Mesenchymal stem cell (in vitro differentiated cells and primary cell): ENCODE results near the gene FTO.

Source experiments
- DNase-seq: peaks from one replicate; pipeline ENCODE4 v3.0.0-alpha.2; 2013
- H2AFZ ChIP-seq: one replicate; pipeline ENCODE4 v1.6.1; 2013; ENCODE audit warnings: low read depth, mild to moderate bottlenecking, control low read depth, inconsistent platforms, low read length, moderate library complexity
- H2AK5ac ChIP-seq: 2 replicates; pipeline ENCODE4 v1.6.1; 2013; ENCODE audit warnings: low read length, moderate library complexity, mild to moderate bottlenecking, inconsistent platforms; ENCODE audit not compliant: severe bottlenecking
- H2BK120ac ChIP-seq: one replicate; pipeline ENCODE4 v1.6.1; 2013; ENCODE audit warnings: low read depth, mild to moderate bottlenecking, inconsistent platforms, low read length, moderate library complexity
- H2BK12ac ChIP-seq, 2 experiments: one replicate each; pipeline ENCODE4 v1.6.1; 2013; ENCODE audit warnings: inconsistent platforms in 2 of 2, low read length in 2 of 2, mild to moderate bottlenecking in 2 of 2, moderate library complexity in 2 of 2, control low read depth in 1 of 2
- H2BK15ac ChIP-seq: one replicate; pipeline ENCODE4 v1.6.1; 2013; ENCODE audit warnings: mild to moderate bottlenecking, low read depth, inconsistent platforms; ENCODE audit not compliant: poor library complexity, severe bottlenecking
- H2BK5ac ChIP-seq: 2 replicates; pipeline ENCODE4 v1.6.1; 2013; ENCODE audit warnings: low read depth, mild to moderate bottlenecking, low read length, control low read depth, inconsistent platforms; ENCODE audit not compliant: poor library complexity, severe bottlenecking
- H3K14ac ChIP-seq, 2 experiments: one replicate each; pipeline ENCODE4 v1.6.1; 2013; ENCODE audit warnings: inconsistent platforms in 2 of 2, low read length in 2 of 2, control low read depth in 1 of 2, mild to moderate bottlenecking in 1 of 2, moderate library complexity in 1 of 2
- H3K18ac ChIP-seq, 2 experiments: one replicate each; pipeline ENCODE4 v1.6.1; 2013; ENCODE audit warnings: inconsistent platforms in 2 of 2, low read length in 2 of 2, control low read depth in 1 of 2, low read depth in 1 of 2, mild to moderate bottlenecking in 1 of 2
- H3K23ac ChIP-seq, 2 experiments: one replicate each; pipeline ENCODE4 v1.6.1; 2013; ENCODE audit warnings: inconsistent platforms in 2 of 2, low read length in 2 of 2, mild to moderate bottlenecking in 2 of 2, moderate library complexity in 2 of 2, control low read depth in 1 of 2
- H3K27ac ChIP-seq: 2 replicates; pipeline ENCODE4 v1.5.1; 2013; ENCODE audit warnings: mild to moderate bottlenecking, moderate library complexity, low read length, control low read depth, inconsistent platforms; ENCODE audit not compliant: poor library complexity, severe bottlenecking
- H3K27me3 ChIP-seq, 2 experiments: 2 replicates each; pipeline versions ENCODE4 v1.6.1 to v1.7.0; 2013; ENCODE audit warnings: low read length in 2 of 2, mild to moderate bottlenecking in 2 of 2, moderate library complexity in 2 of 2, control low read depth in 1 of 2, inconsistent platforms in 1 of 2; ENCODE audit not compliant: control insufficient read depth in 1 of 2, insufficient read depth in 1 of 2
- H3K36me3 ChIP-seq, 2 experiments: 2 replicates each; pipeline versions ENCODE4 v1.6.1 to v1.7.0; 2013; ENCODE audit warnings: low read length in 2 of 2, control low read depth in 1 of 2, inconsistent platforms in 1 of 2, low read depth in 1 of 2, mild to moderate bottlenecking in 1 of 2; ENCODE audit not compliant: insufficient read depth in 2 of 2, control insufficient read depth in 1 of 2
- H3K4ac ChIP-seq, 2 experiments: one replicate each; pipeline ENCODE4 v1.6.1; 2013; ENCODE audit warnings: inconsistent platforms in 2 of 2, low read length in 2 of 2, mild to moderate bottlenecking in 2 of 2, moderate library complexity in 2 of 2, control low read depth in 1 of 2, low read depth in 1 of 2
- H3K4me1 ChIP-seq: 2 replicates; pipeline ENCODE4 v1.6.1; 2013; ENCODE audit warnings: low read depth, low read length, control low read depth; ENCODE audit not compliant: control insufficient read depth, insufficient read depth
- H3K4me2 ChIP-seq: 2 replicates; pipeline ENCODE4 v1.6.1; 2013; ENCODE audit warnings: low read length, mild to moderate bottlenecking, inconsistent platforms; ENCODE audit not compliant: poor library complexity, severe bottlenecking
- H3K4me3 ChIP-seq, 2 experiments: 2 replicates each; pipeline versions ENCODE4 v1.5.1 to v1.7.0; 2013; ENCODE audit warnings: low read length in 2 of 2, mild to moderate bottlenecking in 2 of 2, control low read depth in 1 of 2, low read depth in 1 of 2; ENCODE audit not compliant: insufficient read depth in 1 of 2
- H3K79me1 ChIP-seq: replicated peaks from 2 replicates; pipeline ENCODE4 v1.6.1; 2013; ENCODE audit warnings: mild to moderate bottlenecking, control low read depth, low read length, inconsistent platforms; ENCODE audit not compliant: poor library complexity, severe bottlenecking
- H3K9ac ChIP-seq: 2 replicates; pipeline ENCODE4 v1.7.0; 2013; ENCODE audit warnings: mild to moderate bottlenecking, low read length, moderate library complexity
- H3K9me3 ChIP-seq: 2 replicates; pipeline ENCODE4 v1.7.0; 2013; ENCODE audit warnings: mild to moderate bottlenecking, low read length; ENCODE audit not compliant: control insufficient read depth
- H4K8ac ChIP-seq: one replicate; pipeline ENCODE4 v1.6.1; 2013; ENCODE audit warnings: inconsistent platforms, mild to moderate bottlenecking, low read length, moderate library complexity
- H4K91ac ChIP-seq: one replicate; pipeline ENCODE4 v1.6.1; 2013; ENCODE audit warnings: mild to moderate bottlenecking, low read length, inconsistent platforms
- WGBS: methylation state at CpG from one replicate; pipeline ENCODE4 v1.1.7; 2013; ENCODE audit warnings: mixed read lengths; 5-methylcytosine and 5-hydroxymethylcytosine counted together

The FTO gene

GRCh38 chr16:53817812-53818550, 114.0 kb downstream of the FTO start:
- Histone ChIP-seq H2AFZ (no peak overlapping the region), H3K4me3 (no peak overlapping the region), H2BK12ac (no peak overlapping the region), H2BK120ac (no peak overlapping the region), H3K79me1 (peaks cover 20% of the 10 kb centered on the region), H3K18ac (no peak overlapping the region), H3K4me1 (peaks cover 4% of the 10 kb centered on the region), H3K27me3 (no peaks in the 10 kb centered on the region), H2AK5ac (no peak overlapping the region), H3K23ac (no peak overlapping the region), H2BK15ac (no peak overlapping the region), H3K4me2 (no peak overlapping the region), H3K36me3 (peaks cover 7 to 23% of the 10 kb centered on the region in 2 experiments), H3K4ac (no peak overlapping the region), H3K9me3 (no peaks in the 10 kb centered on the region), H3K27ac (peak overlapping the region; percentile 62), H3K9ac (peak overlapping the region; percentile 57), H2BK5ac (no peak overlapping the region), H4K8ac (no peak overlapping the region), H4K91ac (no peak overlapping the region), H3K14ac (no peak overlapping the region)
- DNase-seq = no peak
- WGBS = no CpG with 5 or more reads among the region's 1 CpG

- H4K8ac ChIP-seq = no peak overlapping the region
- no peak overlapping the region for H2BK120ac ChIP-seq
- H3K4me1 ChIP-seq = peaks cover 5% of the 10 kb centered on the region
Measured at GRCh38 chr16:53821487-53821886, 117.5 kb downstream of the FTO start.

GRCh38 chr16:53821957-53822625, 118.1 kb downstream of the FTO start:
- H2BK12ac ChIP-seq = no peak overlapping the region
- H3K27me3 ChIP-seq = no peaks in the 10 kb centered on the region
- no peak overlapping the region for H2BK5ac ChIP-seq
- H3K9me3 ChIP-seq = no peaks in the 10 kb centered on the region
- H3K14ac ChIP-seq = peak overlapping the region in 1 of 2 experiments; percentile 82
- H2AFZ ChIP-seq = no peak overlapping the region
- H3K23ac ChIP-seq = no peak overlapping the region
- WGBS = 46% methylated on average over 4 of the region's 4 CpGs
- no peak overlapping the region for H2BK15ac ChIP-seq
- H3K27ac ChIP-seq = peak overlapping the region; percentile 70
- no peak overlapping the region for H4K91ac ChIP-seq
- no peak overlapping the region for H3K4me3 ChIP-seq
- no peak overlapping the region for H4K8ac ChIP-seq
- H2AK5ac ChIP-seq = peak overlapping the region; percentile 68
- peaks cover 17% of the 10 kb centered on the region for H3K79me1 ChIP-seq
- no peak overlapping the region for H2BK120ac ChIP-seq
- peak overlapping the region in 1 of 2 experiments; percentile 16 for H3K18ac ChIP-seq
- H3K4me2 ChIP-seq = no peak overlapping the region
- peak overlapping the region; percentile 4 for H3K9ac ChIP-seq
- H3K4me1 ChIP-seq = peaks cover 5% of the 10 kb centered on the region
- peak; percentile 49 for DNase-seq
- peaks cover 6 to 13% of the 10 kb centered on the region in 2 experiments for H3K36me3 ChIP-seq
- H3K4ac ChIP-seq = no peak overlapping the region

More at GRCh38 chr16:53821487-53821886, 117.5 kb downstream of the FTO start:
- H2BK15ac ChIP-seq = no peak overlapping the region
- H2AK5ac ChIP-seq = peak overlapping the region; percentile 68
- no peak overlapping the region for H2BK12ac ChIP-seq
- 91% methylated on average over 1 of the region's 1 CpG for WGBS
- no peak overlapping the region for H4K91ac ChIP-seq
- H3K79me1 ChIP-seq = peaks cover 15% of the 10 kb centered on the region
- no peak overlapping the region for H3K23ac ChIP-seq
- H2AFZ ChIP-seq = no peak overlapping the region
- H3K4me2 ChIP-seq = no peak overlapping the region
- H3K27me3 ChIP-seq = no peaks in the 10 kb centered on the region
- H2BK5ac ChIP-seq = no peak overlapping the region
- peak overlapping the region; percentile 70 for H3K27ac ChIP-seq
- no peak overlapping the region for H3K4ac ChIP-seq
- H3K4me3 ChIP-seq = no peak overlapping the region
- H3K9me3 ChIP-seq = no peaks in the 10 kb centered on the region
- H3K36me3 ChIP-seq = peaks cover 6 to 7% of the 10 kb centered on the region in 2 experiments
- H3K18ac ChIP-seq = no peak overlapping the region
- H3K9ac ChIP-seq = no peak overlapping the region
- peak; percentile 22 for DNase-seq
- no peak overlapping the region for H3K14ac ChIP-seq

- Histone ChIP-seq H3K18ac (no peak overlapping the region), H3K4ac (no peak overlapping the region), H2BK12ac (no peak overlapping the region), H2AK5ac (peak overlapping the region; percentile 47), H4K8ac (no peak overlapping the region), H3K36me3 (peaks cover 6 to 15% of the 10 kb centered on the region in 2 experiments), H3K23ac (no peak overlapping the region), H3K9me3 (no peaks in the 10 kb centered on the region), H3K9ac (no peak overlapping the region), H3K4me3 (no peak overlapping the region), H3K27ac (no peak overlapping the region), H3K27me3 (no peaks in the 10 kb centered on the region), H3K4me2 (no peak overlapping the region), H3K79me1 (peaks cover 17% of the 10 kb centered on the region), H3K14ac (no peak overlapping the region), H2AFZ (no peak overlapping the region), H2BK5ac (no peak overlapping the region), H2BK15ac (no peak overlapping the region), H3K4me1 (peaks cover 5% of the 10 kb centered on the region), H4K91ac (no peak overlapping the region), H2BK120ac (no peak overlapping the region)
- DNase-seq = no peak
- WGBS = 91% methylated on average over 6 of the region's 7 CpGs
Measured at GRCh38 chr16:53822936-53823529, 119.1 kb downstream of the FTO start.
